ENCODE measurements around the gene PLSCR3. TPM values are rescaled to one million over a fixed set of nuclear protein-coding genes. Genes with fewer than 3 reads are reported as not detected.

The PLSCR3 gene
- total RNA-seq, 4 donors from 2014 or later = 9.1 to 21.3 (median 16.2) TPM

- TF ChIP-seq, protein P1, sequence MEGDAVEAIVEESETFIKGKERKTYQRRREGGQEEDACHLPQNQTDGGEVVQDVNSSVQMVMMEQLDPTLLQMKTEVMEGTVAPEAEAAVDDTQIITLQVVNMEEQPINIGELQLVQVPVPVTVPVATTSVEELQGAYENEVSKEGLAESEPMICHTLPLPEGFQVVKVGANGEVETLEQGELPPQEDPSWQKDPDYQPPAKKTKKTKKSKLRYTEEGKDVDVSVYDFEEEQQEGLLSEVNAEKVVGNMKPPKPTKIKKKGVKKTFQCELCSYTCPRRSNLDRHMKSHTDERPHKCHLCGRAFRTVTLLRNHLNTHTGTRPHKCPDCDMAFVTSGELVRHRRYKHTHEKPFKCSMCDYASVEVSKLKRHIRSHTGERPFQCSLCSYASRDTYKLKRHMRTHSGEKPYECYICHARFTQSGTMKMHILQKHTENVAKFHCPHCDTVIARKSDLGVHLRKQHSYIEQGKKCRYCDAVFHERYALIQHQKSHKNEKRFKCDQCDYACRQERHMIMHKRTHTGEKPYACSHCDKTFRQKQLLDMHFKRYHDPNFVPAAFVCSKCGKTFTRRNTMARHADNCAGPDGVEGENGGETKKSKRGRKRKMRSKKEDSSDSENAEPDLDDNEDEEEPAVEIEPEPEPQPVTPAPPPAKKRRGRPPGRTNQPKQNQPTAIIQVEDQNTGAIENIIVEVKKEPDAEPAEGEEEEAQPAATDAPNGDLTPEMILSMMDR (IDR thresholded peaks at IDR 0.05; ENCODE audit: low read depth) = no peak
Observed at GRCh38 chr17:7432296-7432695, 38.0 kb upstream of the PLSCR3 start.

GRCh38 chr17:7431231-7431630 lies 36.9 kb upstream of the PLSCR3 start:
- TF ChIP-seq, protein P1 (IDR thresholded peaks at IDR 0.05; ENCODE audit: low read depth) = no peak

DNA sequence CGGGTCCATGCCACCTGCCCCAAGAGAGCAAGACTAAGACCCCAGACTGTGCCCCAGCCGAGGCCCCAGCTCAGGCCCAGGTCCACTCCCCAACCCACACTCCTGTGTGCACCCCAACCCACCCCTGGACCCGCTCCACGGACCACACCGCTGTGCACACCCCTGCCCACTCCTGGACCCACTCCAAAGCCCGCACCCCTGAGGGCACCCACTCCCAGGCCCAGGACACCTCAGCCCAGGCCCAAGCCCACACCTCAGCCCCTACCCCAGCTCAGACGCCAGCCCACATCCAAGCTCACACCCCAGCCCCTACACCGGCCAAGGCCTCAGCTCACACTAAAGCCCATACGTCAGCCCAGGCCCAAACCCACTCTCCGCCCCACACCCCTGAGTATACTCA lies 35.4 kb upstream of the PLSCR3 start:
- TF ChIP-seq, protein P1 (IDR thresholded peaks at IDR 0.05; ENCODE audit: low read depth) = no peak

- TF ChIP-seq, protein P1 (IDR thresholded peaks at IDR 0.05; ENCODE audit: low read depth) = no peak
Observed at GRCh38 chr17:7428557-7428956, 34.2 kb upstream of the PLSCR3 start, which contains the start of gene SPEM3. TSS of gene SPEM3 (plus strand) at chr17:7428857. CDS start at chr17:7428903, 46 bp downstream.

DNA sequence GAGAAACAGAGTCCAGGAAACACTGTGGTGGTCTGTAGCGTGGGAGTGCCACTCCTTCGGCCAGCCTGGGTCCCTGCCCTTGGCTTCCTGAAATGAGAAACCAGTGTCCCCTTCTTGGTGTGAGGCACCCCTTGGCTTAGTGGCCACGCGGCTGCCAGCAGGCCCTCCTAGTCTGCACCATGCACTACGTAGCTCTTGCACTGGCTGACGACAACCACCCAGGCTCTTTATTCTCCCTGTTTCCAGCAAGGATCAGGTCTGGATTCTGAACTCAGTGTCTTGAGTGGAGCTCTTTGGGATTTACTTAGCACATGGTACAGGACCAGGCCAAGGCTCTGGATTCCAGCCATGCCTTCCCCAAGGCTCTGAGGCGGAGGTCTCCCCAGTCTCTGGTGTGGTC lies 33.2 kb upstream of the PLSCR3 start:
- TF ChIP-seq, protein P1 (IDR thresholded peaks at IDR 0.05; ENCODE audit: low read depth) = no peak

DNA sequence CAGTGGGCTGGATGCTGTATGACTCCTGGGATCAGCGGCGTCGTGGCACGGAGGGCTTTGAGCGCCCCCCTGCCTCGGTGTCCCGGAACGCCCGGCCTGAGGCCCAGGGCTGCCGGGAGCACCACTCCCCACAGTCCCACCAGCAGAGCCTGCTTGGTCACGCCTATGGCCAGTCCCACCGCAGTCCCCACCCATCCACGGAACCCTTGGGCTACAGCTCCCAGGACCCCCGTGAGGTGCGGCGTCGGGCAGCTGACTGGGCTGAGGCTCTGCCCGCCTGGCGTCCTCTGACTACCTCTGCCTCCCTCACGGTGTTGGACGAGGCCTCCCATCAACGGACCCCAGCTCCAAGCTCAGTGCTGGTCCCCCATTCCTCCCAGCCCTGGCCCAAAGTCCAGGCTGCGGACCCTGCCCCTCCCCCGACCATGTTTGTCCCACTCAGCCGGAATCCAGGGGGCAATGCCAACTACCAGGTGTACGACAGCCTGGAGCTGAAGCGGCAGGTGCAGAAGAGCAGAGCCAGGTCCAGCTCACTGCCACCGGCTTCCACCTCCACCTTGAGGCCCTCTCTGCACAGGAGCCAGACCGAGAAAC lies 32.7 kb upstream of the PLSCR3 start:
- TF ChIP-seq, protein P1 (IDR thresholded peaks at IDR 0.05; ENCODE audit: low read depth) = no peak

GRCh38 chr17:7426203-7426863 lies 32.0 kb upstream of the PLSCR3 start:
- TF ChIP-seq, protein P1 (IDR thresholded peaks at IDR 0.05; ENCODE audit: low read depth) = no peak

Data from subcutaneous adipose tissue (tissue), 4 donors.